Measurements from ENCODE around the gene LIME1.
"Not testable (repeated sequence)": the region's sequence is repeated elsewhere in the genome, so short reads cannot be mapped to it uniquely, and the experiment has no call there.

Gene LIME1

GRCh38 chr20:63775096-63775978, 38.9 kb downstream of the LIME1 start:
- no peak for DNase-seq

- not testable (repeated sequence) for DNase-seq
Measured at GRCh38 chr20:63776875-63777274, 40.4 kb downstream of the LIME1 start.

- DNase-seq = no peak
Measured at GRCh38 chr20:63777614-63778013, 41.1 kb downstream of the LIME1 start.

DNA sequence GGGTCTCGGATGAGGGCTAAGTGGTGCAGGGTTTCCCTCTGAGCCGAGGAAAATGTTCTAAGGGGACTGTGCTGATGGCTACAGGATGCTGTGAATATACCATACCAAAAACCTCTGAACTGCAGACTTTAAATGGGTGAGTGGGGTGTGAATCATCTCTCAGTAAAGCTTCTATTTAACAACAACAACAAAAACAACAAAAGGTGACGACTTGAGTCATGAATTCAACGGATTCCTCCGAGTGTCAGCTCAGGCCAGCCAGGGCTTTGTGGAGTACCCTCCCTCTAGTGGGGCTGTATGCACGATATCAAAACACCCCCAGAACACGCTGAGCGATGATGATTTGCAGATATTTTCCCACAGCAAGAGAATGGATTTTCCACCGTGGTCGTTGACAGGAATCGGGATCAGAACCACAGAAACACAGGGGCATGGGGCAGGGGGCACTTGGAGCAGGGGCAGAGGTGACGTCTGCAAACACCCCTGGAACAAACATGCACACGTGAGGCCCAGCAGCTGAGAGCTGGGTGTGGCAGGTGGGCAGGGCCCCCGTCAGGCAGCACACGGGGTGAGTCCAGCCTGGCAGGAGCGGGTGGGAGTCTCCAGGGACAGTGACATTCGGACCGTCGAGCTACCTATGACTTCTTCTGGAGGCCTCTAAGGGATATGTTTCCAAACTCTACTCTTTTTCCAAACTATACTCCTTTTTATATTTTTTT, 41.7 kb downstream of the LIME1 start:
- DNase-seq = no peak

GRCh38 chr20:63778857-63779256, 42.4 kb downstream of the LIME1 start:
- DNase-seq = no peak

DNA sequence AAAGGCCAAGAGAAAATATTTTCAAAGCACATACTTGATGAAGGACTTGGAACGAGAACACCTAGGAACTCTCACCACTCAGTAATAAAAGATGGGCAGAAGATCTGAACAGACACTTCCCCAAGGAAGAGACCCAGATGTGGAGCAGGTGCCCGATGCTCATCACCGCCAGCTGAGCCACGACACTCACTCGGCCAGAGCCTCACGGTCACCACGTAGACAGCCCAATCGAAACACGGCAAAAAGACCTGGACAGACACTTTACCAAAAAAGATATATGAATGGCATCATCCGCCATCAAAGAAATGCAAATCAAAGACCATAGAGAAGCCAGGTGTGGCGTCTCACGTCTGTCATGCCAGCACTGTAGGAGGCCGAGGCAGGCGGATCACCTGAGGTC, 44.7 kb downstream of the LIME1 start:
- DNase-seq = no peak

GRCh38 chr20:63782051-63782471, 45.6 kb downstream of the LIME1 start:
- no peak for DNase-seq

- DNase-seq = no peak
Measured at GRCh38 chr20:63782521-63782971, 46.1 kb downstream of the LIME1 start.

DNA sequence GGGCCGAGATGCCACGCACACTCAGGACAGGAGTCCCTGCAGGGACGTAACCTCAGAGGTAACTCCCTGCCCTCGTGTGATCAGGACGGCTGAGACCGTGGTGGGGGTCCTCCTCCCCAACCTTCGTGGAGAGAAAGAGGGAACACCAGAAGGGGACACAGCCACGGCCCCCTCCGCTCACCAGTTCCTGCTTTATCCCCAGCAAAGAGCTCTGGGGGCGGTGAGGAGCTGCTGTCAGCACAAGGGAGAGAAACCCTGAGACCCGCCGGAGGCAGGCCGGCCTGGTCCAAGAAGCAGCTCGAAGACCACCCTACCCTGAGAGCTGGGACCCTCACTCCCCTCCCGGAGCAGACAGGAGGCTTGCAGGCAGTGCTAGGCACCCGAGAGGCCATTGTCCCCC, 47.5 kb downstream of the LIME1 start:
- no peak for DNase-seq

DNA sequence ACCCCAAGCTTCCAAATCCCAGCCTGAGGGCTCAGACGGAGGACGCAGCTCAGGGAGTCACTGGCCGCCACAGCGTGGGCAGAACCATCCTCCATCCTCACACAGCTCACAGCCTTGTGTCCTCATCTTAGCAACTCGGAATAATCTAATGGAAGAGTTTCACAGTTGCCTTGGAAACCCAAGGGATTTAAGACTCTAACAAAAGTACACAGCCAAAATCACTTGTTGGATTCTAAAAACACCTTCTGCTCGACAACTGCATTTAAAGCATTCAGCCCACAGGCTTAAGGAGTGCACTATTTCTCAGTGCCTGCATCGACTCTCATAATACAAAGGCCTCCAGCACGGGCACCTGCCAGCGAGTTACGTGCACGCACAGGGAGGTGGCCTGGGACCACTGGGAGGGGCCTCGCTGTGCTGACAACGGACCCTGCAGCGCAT, 49.2 kb downstream of the LIME1 start:
- DNase-seq = no peak

- no peak for DNase-seq
Measured at GRCh38 chr20:63787302-63787701, 50.8 kb downstream of the LIME1 start.

DNA sequence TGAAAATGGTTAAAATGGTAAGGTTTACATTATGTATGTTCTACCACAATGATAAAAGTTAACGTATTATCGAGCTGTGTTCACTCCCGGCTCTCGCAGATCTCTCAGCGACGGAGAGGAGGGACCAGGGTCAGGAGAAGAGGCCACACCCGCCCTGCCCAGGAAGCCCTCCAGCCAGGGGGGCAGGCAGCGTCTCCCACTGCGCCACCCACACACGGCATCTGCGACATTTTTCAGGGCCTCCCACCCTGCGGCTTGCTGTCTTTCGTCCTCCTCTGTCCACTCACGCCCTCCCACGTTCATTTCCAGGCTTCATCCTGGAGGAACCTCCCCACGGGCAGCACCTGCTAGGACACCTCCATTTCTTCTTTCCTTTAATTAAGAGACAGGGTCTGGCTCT, 51.3 kb downstream of the LIME1 start:
- no peak for DNase-seq

Data from NCI-H2171 (cell line).